RWPE1 (cell line): ENCODE data around the gene CFTR.
"Not testable (repeated sequence)": the region's sequence is repeated elsewhere in the genome, so short reads cannot be mapped to it uniquely, and the experiment has no call there.

Experiments used
- CTCF ChIA-PET: fragments of 350-600 bp; sonication (Branson Sonifier 250); formaldehyde crosslinking; extraction: SDS; loops from one replicate; lab custom pipeline; 2021; lab: Yijun Ruan, JAX
- POLR2A ChIA-PET: fragments of 400-600 bp; formaldehyde crosslinking; extraction: SDS; loops from one replicate; lab custom pipeline; 2020; ENCODE audit warnings: antibody characterized with exemption; ENCODE audit not compliant: low non-redundant PET; lab: Yijun Ruan, JAX
- DNase-seq: peaks from one replicate; pipeline ENCODE4 v3.0.0; 2012; ENCODE audit warnings: low spot score
- H3K27ac ChIP-seq: fragments of 450-650 bp; 2 replicates; pipeline ENCODE4 v1.5.1; 2017
- TF ChIP-seq, protein P1 (sequence below): fragments of 450-650 bp; conservative IDR thresholded peaks from 2 replicates; pipeline ENCODE4 v1.5.1; 2017; ENCODE audit warnings: low read depth, mild to moderate bottlenecking

The CFTR gene

DNA sequence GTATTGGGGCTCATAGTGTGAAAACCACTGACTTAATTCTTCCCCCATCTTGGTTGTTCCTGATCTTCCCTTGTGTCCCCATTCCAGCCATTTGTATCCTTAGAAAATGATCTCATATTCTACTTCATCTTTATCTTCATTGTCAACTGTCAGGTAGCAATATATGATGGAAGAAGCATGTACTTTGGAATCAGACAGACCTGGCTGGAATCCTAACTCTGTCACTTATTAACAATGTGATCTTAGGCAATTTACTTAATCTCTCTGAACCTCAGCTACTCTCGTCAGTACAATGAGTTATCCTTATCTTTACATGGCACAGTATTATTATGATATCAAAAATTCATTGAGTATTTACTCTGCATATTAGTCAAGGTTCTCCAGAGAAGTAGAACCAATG, 10.1 kb downstream of the CFTR start:
- TF ChIP-seq, protein P1, sequence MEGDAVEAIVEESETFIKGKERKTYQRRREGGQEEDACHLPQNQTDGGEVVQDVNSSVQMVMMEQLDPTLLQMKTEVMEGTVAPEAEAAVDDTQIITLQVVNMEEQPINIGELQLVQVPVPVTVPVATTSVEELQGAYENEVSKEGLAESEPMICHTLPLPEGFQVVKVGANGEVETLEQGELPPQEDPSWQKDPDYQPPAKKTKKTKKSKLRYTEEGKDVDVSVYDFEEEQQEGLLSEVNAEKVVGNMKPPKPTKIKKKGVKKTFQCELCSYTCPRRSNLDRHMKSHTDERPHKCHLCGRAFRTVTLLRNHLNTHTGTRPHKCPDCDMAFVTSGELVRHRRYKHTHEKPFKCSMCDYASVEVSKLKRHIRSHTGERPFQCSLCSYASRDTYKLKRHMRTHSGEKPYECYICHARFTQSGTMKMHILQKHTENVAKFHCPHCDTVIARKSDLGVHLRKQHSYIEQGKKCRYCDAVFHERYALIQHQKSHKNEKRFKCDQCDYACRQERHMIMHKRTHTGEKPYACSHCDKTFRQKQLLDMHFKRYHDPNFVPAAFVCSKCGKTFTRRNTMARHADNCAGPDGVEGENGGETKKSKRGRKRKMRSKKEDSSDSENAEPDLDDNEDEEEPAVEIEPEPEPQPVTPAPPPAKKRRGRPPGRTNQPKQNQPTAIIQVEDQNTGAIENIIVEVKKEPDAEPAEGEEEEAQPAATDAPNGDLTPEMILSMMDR, result no peak
- ChIA-PET POLR2A (no interaction called here), CTCF (interaction anchor here (1.1 kb wide), 1 partner anchor 11 kb away, joined by 3 read pairs; no protein-coding TSS in a partner anchor)
- DNase-seq, result no peak
- no peak overlapping the region for H3K27ac ChIP-seq

DNA sequence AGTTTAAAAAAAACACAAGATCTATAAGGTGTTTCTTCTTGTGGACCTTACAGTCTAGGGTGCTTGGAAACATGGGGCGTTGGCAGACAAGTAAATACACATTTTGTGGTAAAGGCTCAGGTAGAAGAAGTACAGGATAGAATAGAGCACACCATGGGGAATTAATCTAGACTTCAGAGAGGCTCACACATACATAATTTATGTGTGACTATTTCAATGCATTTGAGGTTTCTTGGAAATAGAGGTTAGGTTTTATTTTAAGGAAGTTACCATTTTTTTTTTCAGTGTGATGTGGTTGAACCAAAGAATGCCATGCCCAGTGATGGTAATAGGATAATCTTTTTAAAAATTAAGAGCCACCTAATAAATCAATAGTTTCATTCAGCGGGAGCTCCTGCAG, 12.8 kb downstream of the CFTR start:
- no peak overlapping the region for H3K27ac ChIP-seq
- ChIA-PET CTCF (no interaction called here), POLR2A (no interaction called here)
- DNase-seq, result no peak
- TF ChIP-seq, protein P1, result no peak

DNA sequence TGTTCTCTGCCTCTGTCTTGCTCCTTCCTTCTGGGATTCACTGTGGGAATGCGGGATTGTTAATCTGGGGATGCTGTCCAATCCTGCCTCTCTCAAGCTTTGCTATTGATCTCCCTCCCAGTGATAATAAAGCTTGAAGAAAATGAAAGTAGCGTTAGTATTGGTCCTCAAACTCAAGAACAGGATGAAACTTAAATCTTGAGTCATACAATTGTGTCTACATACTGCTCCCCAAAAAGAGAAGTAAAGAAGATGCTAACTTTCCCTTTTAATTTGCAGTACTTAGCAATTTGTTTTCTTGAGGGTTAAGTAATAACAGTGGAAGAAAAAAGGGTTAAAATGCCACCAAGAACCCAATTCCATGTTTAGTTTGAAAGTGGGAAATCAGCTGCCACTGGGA, 13.6 kb downstream of the CFTR start:
- no peak overlapping the region for H3K27ac ChIP-seq
- ChIA-PET CTCF (no interaction called here), POLR2A (no interaction called here)
- no peak for DNase-seq
- TF ChIP-seq, protein P1, result no peak

DNA sequence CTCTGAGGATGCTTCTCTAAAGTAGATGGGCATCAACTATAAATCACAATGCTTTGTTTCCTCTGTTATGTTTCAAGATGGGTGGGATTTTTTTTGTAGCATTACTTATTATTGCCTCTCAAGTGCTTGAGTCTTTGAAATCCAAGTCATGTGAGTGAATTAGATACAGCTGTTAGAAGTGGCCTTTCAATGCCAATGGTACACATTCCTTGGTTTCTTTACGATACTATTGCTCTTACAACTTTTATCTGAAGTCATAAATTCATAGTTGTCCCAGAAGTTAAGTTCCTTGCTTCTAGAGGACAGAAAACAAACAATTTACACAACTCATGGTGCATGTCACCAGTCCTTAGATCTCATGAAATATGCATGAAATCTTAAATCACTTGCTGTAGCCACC, 15.5 kb downstream of the CFTR start:
- TF ChIP-seq, protein P1, result no peak
- ChIA-PET POLR2A (no interaction called here), CTCF (no interaction called here)
- no peak for DNase-seq
- H3K27ac ChIP-seq, result no peak overlapping the region

DNA sequence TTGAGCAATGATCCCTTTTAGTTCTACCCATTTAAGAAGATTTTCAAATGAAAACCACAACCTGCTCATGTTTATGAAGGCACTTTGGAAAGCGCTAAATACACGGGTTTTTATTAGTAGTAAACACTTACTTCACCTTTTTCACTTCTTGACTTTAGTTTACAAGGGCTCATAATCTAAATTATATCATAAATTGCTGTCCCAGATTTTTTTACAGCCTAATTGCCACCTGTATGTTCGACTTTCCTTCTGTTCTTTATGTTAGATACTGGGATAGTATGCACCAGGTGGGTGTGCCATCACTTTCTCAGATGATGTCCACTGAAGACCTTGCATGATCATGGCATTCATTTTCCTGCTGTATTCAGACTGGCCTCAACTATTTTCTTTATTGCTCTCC, 22.5 kb downstream of the CFTR start:
- POLR2A ChIA-PET, result no interaction called here
- CTCF ChIA-PET, result no interaction called here
- H3K27ac ChIP-seq, result no peak overlapping the region
- TF ChIP-seq, protein P1, result no peak
- no peak for DNase-seq

DNA sequence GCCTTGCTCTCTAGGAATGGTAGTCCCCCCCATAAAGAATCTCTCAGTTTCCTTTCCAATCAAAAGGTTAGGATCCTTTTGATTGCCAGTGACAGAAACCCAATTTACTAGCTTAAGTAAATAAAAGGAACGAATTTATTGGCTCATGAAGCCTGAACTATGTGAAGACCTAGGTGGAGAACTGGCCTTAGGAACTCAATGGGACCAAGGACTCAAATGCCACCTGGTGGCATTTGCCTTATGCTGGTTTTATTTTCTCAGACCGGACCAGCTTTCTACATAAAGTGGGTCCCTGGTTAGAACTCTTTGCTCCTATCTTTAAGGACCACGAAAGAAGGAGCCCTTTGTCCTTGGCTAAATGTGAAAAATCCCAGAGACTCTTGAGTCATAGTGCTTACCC, 25.4 kb downstream of the CFTR start:
- DNase-seq, result no peak
- H3K27ac ChIP-seq, result no peak overlapping the region
- ChIA-PET POLR2A (no interaction called here), CTCF (no interaction called here)
- TF ChIP-seq, protein P1, result no peak

DNA sequence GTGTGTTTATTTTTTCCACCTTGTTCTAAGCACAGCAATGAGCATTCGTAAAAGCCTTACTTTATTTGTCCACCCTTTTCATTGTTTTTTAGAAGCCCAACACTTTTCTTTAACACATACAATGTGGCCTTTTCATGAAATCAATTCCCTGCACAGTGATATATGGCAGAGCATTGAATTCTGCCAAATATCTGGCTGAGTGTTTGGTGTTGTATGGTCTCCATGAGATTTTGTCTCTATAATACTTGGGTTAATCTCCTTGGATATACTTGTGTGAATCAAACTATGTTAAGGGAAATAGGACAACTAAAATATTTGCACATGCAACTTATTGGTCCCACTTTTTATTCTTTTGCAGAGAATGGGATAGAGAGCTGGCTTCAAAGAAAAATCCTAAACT, 28.9 kb downstream of the CFTR start:
- no peak for DNase-seq
- CTCF ChIA-PET, result no interaction called here
- H3K27ac ChIP-seq, result no peak overlapping the region
- TF ChIP-seq, protein P1, result no peak
- POLR2A ChIA-PET, result no interaction called here

DNA sequence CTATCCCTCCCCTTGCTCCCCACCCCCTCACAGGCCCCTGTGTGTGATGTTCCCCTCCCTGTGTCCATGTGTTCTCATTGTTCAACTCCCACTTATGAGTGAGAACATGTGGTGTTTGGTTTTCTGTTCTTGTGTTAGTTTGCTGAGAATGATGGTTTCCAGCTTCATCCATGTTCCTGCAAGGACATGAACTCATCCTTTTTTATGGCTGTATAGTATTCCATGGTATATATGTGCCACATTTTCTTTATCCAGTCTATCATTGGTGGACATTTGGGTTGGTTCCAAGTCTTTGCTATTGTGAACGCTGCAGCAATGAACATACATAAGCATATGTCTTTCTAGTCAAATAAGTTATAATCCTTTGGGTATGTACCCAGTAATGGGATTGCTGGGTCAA, 37.4 kb downstream of the CFTR start:
- CTCF ChIA-PET, H3K27ac ChIP-seq, DNase-seq, POLR2A ChIA-PET: not testable (repeated sequence)
